Epithelial cell of esophagus (primary cell): ENCODE data around the gene DACT3.

Experiments
- DNase-seq: peaks from one replicate; pipeline ENCODE4 v3.0.0; 2010; ENCODE audit warnings: low read depth
- H3K4me3 ChIP-seq: 2 replicates; pipeline ENCODE4 v1.5.1; 2011; ENCODE audit warnings: mild to moderate bottlenecking, low read length, control low read depth
- CTCF ChIP-seq: IDR thresholded peaks from 2 replicates; pipeline ENCODE4 v1.5.1; 2011; ENCODE audit warnings: low read depth, mild to moderate bottlenecking, low read length, control low read depth, inconsistent platforms; ENCODE audit not compliant: insufficient read depth; ENCODE audit errors: missing control alignments

The DACT3 gene

GRCh38 chr19:46661020-46661731 is at the start of gene DACT3:
Gene DACT3, minus strand, starts transcription at chr19:46661182. Its CDS starts 118 bp downstream, at chr19:46661064.
- no peak for TF ChIP-seq CTCF
- peak; percentile 100 for DNase-seq
- peak within 1 kb of the TSS; percentile 31 for H3K4me3 ChIP-seq

- H3K4me3 ChIP-seq, result no peak overlapping the region
- TF ChIP-seq CTCF, result no peak
- DNase-seq, result no peak
Measured at GRCh38 chr19:46710687-46711086, 49.7 kb upstream of the DACT3 start.

DNA sequence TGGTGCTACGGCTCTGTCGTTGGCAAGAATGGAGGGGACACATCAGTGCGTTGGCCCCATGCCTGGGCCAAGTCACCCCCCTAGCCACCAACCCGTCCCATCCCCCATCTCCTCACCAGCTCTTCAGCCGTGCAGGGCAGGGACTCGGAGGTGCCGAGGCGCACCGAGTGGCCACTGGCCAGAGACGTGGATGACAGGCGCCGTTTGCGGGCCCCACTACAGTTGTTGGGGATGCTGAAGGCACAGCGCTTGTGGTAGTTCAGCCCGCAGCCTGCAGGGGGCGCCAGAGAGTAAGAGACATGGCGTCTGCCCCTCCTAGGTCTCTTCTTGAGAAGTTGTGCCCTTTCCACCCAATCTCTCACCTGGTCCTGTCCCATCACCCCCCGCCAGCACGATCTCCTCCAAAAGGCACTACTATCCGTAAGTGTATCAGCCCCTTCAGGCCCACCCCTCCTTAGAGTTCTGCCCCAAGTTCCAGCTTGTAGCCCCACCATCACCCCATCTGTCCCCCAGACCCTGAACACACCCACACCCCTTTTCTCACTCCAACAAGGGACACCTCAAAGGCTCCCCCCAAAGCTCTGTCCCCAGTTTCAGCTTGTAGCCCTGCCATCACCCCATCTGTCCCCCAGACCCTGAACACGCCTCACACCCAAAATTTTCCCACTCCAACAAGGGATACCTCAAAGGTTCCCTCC is 43.5 kb upstream of the DACT3 start:
- H3K4me3 ChIP-seq, result no peak overlapping the region
- peak; percentile 51 for DNase-seq
- peak; percentile 89 for TF ChIP-seq CTCF

GRCh38 chr19:46700704-46701103 is 39.7 kb upstream of the DACT3 start:
- DNase-seq, result no peak
- no peak overlapping the region for H3K4me3 ChIP-seq
- no peak for TF ChIP-seq CTCF

- no peak for TF ChIP-seq CTCF
- H3K4me3 ChIP-seq, result no peak overlapping the region
- no peak for DNase-seq
Measured at GRCh38 chr19:46698395-46699321, 37.7 kb upstream of the DACT3 start.

- peak; percentile 86 for DNase-seq
- H3K4me3 ChIP-seq, result no peak overlapping the region
- no peak for TF ChIP-seq CTCF
Measured at GRCh38 chr19:46697204-46697960, 36.4 kb upstream of the DACT3 start.
